AG04450 (cell line): Measurements from ENCODE around the gene ZNF486. TPM values are rescaled to one million over a fixed set of nuclear protein-coding genes. Genes with fewer than 3 reads are reported as not detected.
"Not testable (repeated sequence)": the region's sequence is repeated elsewhere in the genome, so short reads cannot be mapped to it uniquely, and the experiment has no call there.

ENCODE experiments used
- CTCF ChIA-PET: fragments of 300-600, 350-600 bp; formaldehyde crosslinking; extraction: SDS; loops from one replicate; lab custom pipeline; 2022; ENCODE audit warnings: antibody characterized with exemption, inconsistent platforms; lab: Charles Lee
- POLR2A ChIA-PET: fragments of 350-600 bp; formaldehyde crosslinking; extraction: SDS; loops from one replicate; lab custom pipeline; 2021; ENCODE audit warnings: antibody characterized with exemption, inconsistent platforms; lab: Yijun Ruan, JAX
- DNase-seq: peaks from one replicate; pipeline ENCODE4 v3.0.0-alpha.2; 2011; ENCODE audit warnings: low read depth, low spot score
- H3K27ac ChIP-seq: one replicate; pipeline ENCODE4 v1.5.1; 2012; ENCODE audit warnings: low read depth, low read length, control low read depth
- H3K27me3 ChIP-seq: one replicate; pipeline ENCODE4 v1.6.0; 2012; ENCODE audit warnings: low read length; ENCODE audit not compliant: control insufficient read depth, insufficient read depth
- H3K4me3 ChIP-seq: 2 replicates; pipeline ENCODE4 v1.5.1; 2011; ENCODE audit warnings: mild to moderate bottlenecking, low read depth, low read length, control low read depth
- H3K9me3 ChIP-seq: 2 replicates; pipeline ENCODE4 v1.5.1; 2012; ENCODE audit warnings: low read length; ENCODE audit not compliant: control insufficient read depth, insufficient read depth
- CTCF ChIP-seq: IDR thresholded peaks from 2 replicates; pipeline ENCODE4 v1.5.1; 2011; ENCODE audit warnings: low read depth, low read length, control low read depth, inconsistent platforms
- polyA plus RNA-seq: library from polyadenylated mRNA; depleted of rRNA; stranded (reverse); fragments of >200 nt; gene quantifications from 2 replicates; pipeline ENCODE4 v1.2.3, GENCODE V29; 2011; rRNA removed
- small RNA-seq: library from RNA; depleted of rRNA; stranded (forward); fragments of <200 nt; gene quantifications from one replicate; pipeline ENCODE3, GENCODE V24; 2012; ENCODE audit warnings: low read depth; ENCODE audit not compliant: insufficient read length

ZNF486 gene
- polyA plus RNA-seq, 1 experiment, result 5.3 TPM

DNA sequence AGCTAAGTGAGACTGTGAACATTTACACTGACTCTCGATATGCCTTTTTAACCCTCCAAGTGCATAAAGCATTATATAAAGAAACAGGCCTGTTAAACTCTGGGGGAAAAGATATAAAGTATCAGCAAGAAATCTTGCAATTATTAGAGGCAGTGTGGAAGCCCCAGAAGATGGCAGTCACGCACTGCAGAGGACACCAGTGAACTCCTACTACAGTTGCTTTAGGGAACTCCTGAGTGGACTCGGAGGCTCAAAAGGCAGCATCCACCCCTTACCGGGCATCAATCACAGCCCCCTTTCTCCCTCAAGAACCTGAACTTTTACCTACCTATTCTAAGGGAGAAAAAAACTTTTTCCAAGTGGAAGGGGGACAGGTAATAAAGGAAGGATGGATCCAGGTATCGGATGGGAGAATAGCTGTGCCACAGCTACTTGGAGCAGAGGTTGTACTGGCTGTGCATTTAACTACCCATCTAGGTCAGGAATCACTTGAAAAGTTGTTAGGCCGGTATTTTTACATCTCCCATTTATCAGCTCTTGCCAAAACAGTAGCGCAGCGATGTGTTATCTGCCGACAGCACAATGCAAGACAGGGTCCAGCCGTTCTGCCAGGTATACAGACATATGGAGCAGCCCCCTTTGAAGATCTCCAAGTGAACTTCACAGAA, 80.1 kb downstream of the ZNF486 start:
- ChIA-PET POLR2A (no interaction called here), CTCF (interaction anchor here (0.7 kb wide), 1 partner anchor 967 kb away, joined by 3 read pairs; no protein-coding TSS in a partner anchor)
- Histone ChIP-seq H3K27me3 (no peaks in the 10 kb centered on the region), H3K27ac (no peak overlapping the region), H3K4me3 (no peak overlapping the region), H3K9me3 (peaks cover 4% of the 10 kb centered on the region)
- DNase-seq, result no peak
- TF ChIP-seq CTCF, result peak; percentile 38

DNA sequence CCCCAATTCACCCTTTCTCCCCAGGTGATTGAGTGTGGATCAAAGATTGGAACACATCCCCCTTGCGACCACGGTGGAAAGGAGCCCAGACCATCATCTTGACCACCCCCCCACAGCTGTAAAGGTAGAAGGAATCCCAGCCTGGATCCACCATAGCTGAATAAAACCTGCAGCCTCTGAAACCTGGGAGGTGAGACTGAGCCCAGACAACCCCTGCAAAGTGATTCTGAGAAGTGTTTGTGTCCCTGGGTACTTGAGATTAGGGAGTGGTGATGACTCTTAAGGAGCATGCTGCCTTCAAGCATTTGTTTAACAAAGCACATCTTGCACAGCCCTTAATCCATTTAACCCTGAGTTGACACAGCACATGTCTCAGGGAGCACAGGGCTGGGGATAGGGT, 81.2 kb downstream of the ZNF486 start:
- POLR2A ChIA-PET, H3K27me3 ChIP-seq, H3K9me3 ChIP-seq, H3K4me3 ChIP-seq, CTCF ChIA-PET, H3K27ac ChIP-seq, DNase-seq: not testable (repeated sequence)

Small RNA genes lying within 50 kb of the gene (small RNA-seq; reads per million reads assigned to genes)
- not detected for gene AC011447.4

Other genes starting within 250 kb of the ZNF486 start
- gene ZNF682, start 127.7 kb upstream of the ZNF486 start, polyA plus RNA-seq, result 2.0 and 2.5 TPM in 2 replicates
- 0.87 and 1.3 TPM in 2 replicates for gene ZNF90, start 89.2 kb upstream of the ZNF486 start, polyA plus RNA-seq